VCaP (cell line): Measurements from ENCODE around the gene PCDHGC5.

ENCODE experiments used
- H3K27ac ChIP-seq: fragments of 450-650 bp; 2 replicates; pipeline ENCODE4 v1.5.1; 2017
- CTCF ChIP-seq: fragments of 450-650 bp; conservative IDR thresholded peaks from 2 replicates; pipeline ENCODE4 v1.5.1; 2017; ENCODE audit warnings: mild to moderate bottlenecking, moderate library complexity

Gene PCDHGC5

GRCh38 chr5:141514330-141515133 lies 25.7 kb downstream of the PCDHGC5 start:
- no peak for TF ChIP-seq CTCF
- H3K27ac ChIP-seq, result no peak overlapping the region

- TF ChIP-seq CTCF, result no peak
- H3K27ac ChIP-seq, result no peak overlapping the region
Observed at GRCh38 chr5:141515141-141515540, 26.3 kb downstream of the PCDHGC5 start.

GRCh38 chr5:141515946-141516671 lies 27.2 kb downstream of the PCDHGC5 start:
- H3K27ac ChIP-seq, result no peak overlapping the region
- no peak for TF ChIP-seq CTCF

- H3K27ac ChIP-seq, result no peak overlapping the region
Observed at GRCh38 chr5:141516672-141517025, 27.8 kb downstream of the PCDHGC5 start.

GRCh38 chr5:141517312-141517711 lies 28.4 kb downstream of the PCDHGC5 start:
- H3K27ac ChIP-seq, result no peak overlapping the region

More at GRCh38 chr5:141516672-141517025, 27.8 kb downstream of the PCDHGC5 start:
- TF ChIP-seq CTCF, result no peak

GRCh38 chr5:141517880-141518617 lies 29.2 kb downstream of the PCDHGC5 start:
- TF ChIP-seq CTCF, result no peak
- H3K27ac ChIP-seq, result no peak overlapping the region

More at GRCh38 chr5:141517312-141517711, 28.4 kb downstream of the PCDHGC5 start:
- TF ChIP-seq CTCF, result no peak

GRCh38 chr5:141518618-141519015 lies 29.7 kb downstream of the PCDHGC5 start:
- H3K27ac ChIP-seq, result no peak overlapping the region
- TF ChIP-seq CTCF, result no peak
